Mesenchymal stem cell (in vitro differentiated cells and primary cell): ENCODE measurements around the gene DCTN2.
"Not testable (repeated sequence)": the region's sequence is repeated elsewhere in the genome, so short reads cannot be mapped to it uniquely, and the experiment has no call there.

ENCODE experiments used
- DNase-seq: peaks from one replicate; pipeline ENCODE4 v3.0.0-alpha.2; 2013
- H2AFZ ChIP-seq: one replicate; pipeline ENCODE4 v1.6.1; 2013; ENCODE audit warnings: low read depth, mild to moderate bottlenecking, control low read depth, inconsistent platforms, low read length, moderate library complexity
- H2AK5ac ChIP-seq: 2 replicates; pipeline ENCODE4 v1.6.1; 2013; ENCODE audit warnings: low read length, moderate library complexity, mild to moderate bottlenecking, inconsistent platforms; ENCODE audit not compliant: severe bottlenecking
- H2BK120ac ChIP-seq: one replicate; pipeline ENCODE4 v1.6.1; 2013; ENCODE audit warnings: low read depth, mild to moderate bottlenecking, inconsistent platforms, low read length, moderate library complexity
- H2BK12ac ChIP-seq, 2 experiments: one replicate each; pipeline ENCODE4 v1.6.1; 2013; ENCODE audit warnings: inconsistent platforms in 2 of 2, low read length in 2 of 2, mild to moderate bottlenecking in 2 of 2, moderate library complexity in 2 of 2, control low read depth in 1 of 2
- H2BK15ac ChIP-seq: one replicate; pipeline ENCODE4 v1.6.1; 2013; ENCODE audit warnings: mild to moderate bottlenecking, low read depth, inconsistent platforms; ENCODE audit not compliant: poor library complexity, severe bottlenecking
- H2BK5ac ChIP-seq: 2 replicates; pipeline ENCODE4 v1.6.1; 2013; ENCODE audit warnings: low read depth, mild to moderate bottlenecking, low read length, control low read depth, inconsistent platforms; ENCODE audit not compliant: poor library complexity, severe bottlenecking
- H3K14ac ChIP-seq, 2 experiments: one replicate each; pipeline ENCODE4 v1.6.1; 2013; ENCODE audit warnings: inconsistent platforms in 2 of 2, low read length in 2 of 2, control low read depth in 1 of 2, mild to moderate bottlenecking in 1 of 2, moderate library complexity in 1 of 2
- H3K18ac ChIP-seq, 2 experiments: one replicate each; pipeline ENCODE4 v1.6.1; 2013; ENCODE audit warnings: inconsistent platforms in 2 of 2, low read length in 2 of 2, control low read depth in 1 of 2, low read depth in 1 of 2, mild to moderate bottlenecking in 1 of 2
- H3K23ac ChIP-seq, 2 experiments: one replicate each; pipeline ENCODE4 v1.6.1; 2013; ENCODE audit warnings: inconsistent platforms in 2 of 2, low read length in 2 of 2, mild to moderate bottlenecking in 2 of 2, moderate library complexity in 2 of 2, control low read depth in 1 of 2
- H3K27ac ChIP-seq: 2 replicates; pipeline ENCODE4 v1.5.1; 2013; ENCODE audit warnings: mild to moderate bottlenecking, moderate library complexity, low read length, control low read depth, inconsistent platforms; ENCODE audit not compliant: poor library complexity, severe bottlenecking
- H3K27me3 ChIP-seq, 2 experiments: 2 replicates each; pipeline versions ENCODE4 v1.6.1 to v1.7.0; 2013; ENCODE audit warnings: low read length in 2 of 2, mild to moderate bottlenecking in 2 of 2, moderate library complexity in 2 of 2, control low read depth in 1 of 2, inconsistent platforms in 1 of 2; ENCODE audit not compliant: control insufficient read depth in 1 of 2, insufficient read depth in 1 of 2
- H3K36me3 ChIP-seq, 2 experiments: 2 replicates each; pipeline versions ENCODE4 v1.6.1 to v1.7.0; 2013; ENCODE audit warnings: low read length in 2 of 2, control low read depth in 1 of 2, inconsistent platforms in 1 of 2, low read depth in 1 of 2, mild to moderate bottlenecking in 1 of 2; ENCODE audit not compliant: insufficient read depth in 2 of 2, control insufficient read depth in 1 of 2
- H3K4ac ChIP-seq, 2 experiments: one replicate each; pipeline ENCODE4 v1.6.1; 2013; ENCODE audit warnings: inconsistent platforms in 2 of 2, low read length in 2 of 2, mild to moderate bottlenecking in 2 of 2, moderate library complexity in 2 of 2, control low read depth in 1 of 2, low read depth in 1 of 2
- H3K4me1 ChIP-seq: 2 replicates; pipeline ENCODE4 v1.6.1; 2013; ENCODE audit warnings: low read depth, low read length, control low read depth; ENCODE audit not compliant: control insufficient read depth, insufficient read depth
- H3K4me2 ChIP-seq: 2 replicates; pipeline ENCODE4 v1.6.1; 2013; ENCODE audit warnings: low read length, mild to moderate bottlenecking, inconsistent platforms; ENCODE audit not compliant: poor library complexity, severe bottlenecking
- H3K4me3 ChIP-seq, 2 experiments: 2 replicates each; pipeline versions ENCODE4 v1.5.1 to v1.7.0; 2013; ENCODE audit warnings: low read length in 2 of 2, mild to moderate bottlenecking in 2 of 2, control low read depth in 1 of 2, low read depth in 1 of 2; ENCODE audit not compliant: insufficient read depth in 1 of 2
- H3K79me1 ChIP-seq: replicated peaks from 2 replicates; pipeline ENCODE4 v1.6.1; 2013; ENCODE audit warnings: mild to moderate bottlenecking, control low read depth, low read length, inconsistent platforms; ENCODE audit not compliant: poor library complexity, severe bottlenecking
- H3K9ac ChIP-seq: 2 replicates; pipeline ENCODE4 v1.7.0; 2013; ENCODE audit warnings: mild to moderate bottlenecking, low read length, moderate library complexity
- H3K9me3 ChIP-seq: 2 replicates; pipeline ENCODE4 v1.7.0; 2013; ENCODE audit warnings: mild to moderate bottlenecking, low read length; ENCODE audit not compliant: control insufficient read depth
- H4K8ac ChIP-seq: one replicate; pipeline ENCODE4 v1.6.1; 2013; ENCODE audit warnings: inconsistent platforms, mild to moderate bottlenecking, low read length, moderate library complexity
- H4K91ac ChIP-seq: one replicate; pipeline ENCODE4 v1.6.1; 2013; ENCODE audit warnings: mild to moderate bottlenecking, low read length, inconsistent platforms
- WGBS: methylation state at CpG from one replicate; pipeline ENCODE4 v1.1.7; 2013; ENCODE audit warnings: mixed read lengths; 5-methylcytosine and 5-hydroxymethylcytosine counted together

The DCTN2 gene

GRCh38 chr12:57497223-57498131 lies 49.5 kb downstream of the DCTN2 start:
- no peak overlapping the region for H2BK15ac ChIP-seq
- no peak overlapping the region for H3K4me3 ChIP-seq
- H2AFZ ChIP-seq, result no peak overlapping the region
- H2BK12ac ChIP-seq, result no peak overlapping the region
- no peak overlapping the region for H3K14ac ChIP-seq
- H2BK5ac ChIP-seq, result no peak overlapping the region
- H2AK5ac ChIP-seq, result no peak overlapping the region
- peaks cover 32% of the 10 kb centered on the region for H3K79me1 ChIP-seq
- H3K4ac ChIP-seq, result no peak overlapping the region
- DNase-seq, result no peak
- no peak overlapping the region for H2BK120ac ChIP-seq
- H3K4me1 ChIP-seq, result no peaks in the 10 kb centered on the region
- H3K9ac ChIP-seq, result no peak overlapping the region
- H3K9me3 ChIP-seq, result no peaks in the 10 kb centered on the region
- H3K27me3 ChIP-seq, result no peaks in the 10 kb centered on the region
- 96% methylated on average over 12 of the region's 12 CpGs for WGBS
- no peak overlapping the region for H4K91ac ChIP-seq
- no peak overlapping the region for H3K23ac ChIP-seq
- H3K36me3 ChIP-seq, result peaks cover 66 to 67% of the 10 kb centered on the region in 2 experiments
- no peak overlapping the region for H4K8ac ChIP-seq
- no peak overlapping the region for H3K27ac ChIP-seq
- no peak overlapping the region for H3K18ac ChIP-seq
- H3K4me2 ChIP-seq, result no peak overlapping the region

DNA sequence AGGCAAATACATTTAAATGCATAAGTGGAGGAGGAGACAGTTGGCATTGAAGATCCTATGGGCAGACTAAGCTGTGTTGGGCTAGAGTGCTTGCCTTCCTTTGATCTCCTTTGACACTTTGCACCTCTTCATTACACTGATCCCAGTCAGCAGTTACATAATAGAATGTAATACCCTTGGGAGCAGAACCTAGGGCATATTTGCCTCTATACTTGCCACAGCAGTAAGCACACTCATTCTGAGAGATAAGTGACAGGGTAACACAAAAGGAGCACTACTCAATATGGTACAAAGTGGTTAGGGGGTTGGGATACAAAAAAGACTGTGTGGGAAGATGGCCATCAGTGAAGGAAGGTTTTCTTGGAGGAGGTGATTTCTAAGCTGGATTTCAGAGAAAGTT lies 50.2 kb downstream of the DCTN2 start:
- Histone ChIP-seq H2AK5ac (no peak overlapping the region), H3K4me1 (no peaks in the 10 kb centered on the region), H3K9ac (no peak overlapping the region), H3K27me3 (no peaks in the 10 kb centered on the region), H3K4me3 (no peak overlapping the region), H3K9me3 (no peaks in the 10 kb centered on the region), H4K91ac (no peak overlapping the region), H3K4me2 (no peak overlapping the region), H3K79me1 (peaks cover 30% of the 10 kb centered on the region), H2BK5ac (no peak overlapping the region), H3K4ac (no peak overlapping the region), H3K23ac (no peak overlapping the region), H2BK15ac (no peak overlapping the region), H4K8ac (no peak overlapping the region), H3K36me3 (peaks cover 64 to 65% of the 10 kb centered on the region in 2 experiments), H3K18ac (no peak overlapping the region), H2BK12ac (no peak overlapping the region), H3K27ac (no peak overlapping the region), H2AFZ (no peak overlapping the region), H3K14ac (no peak overlapping the region), H2BK120ac (no peak overlapping the region)
- no peak for DNase-seq

DNA sequence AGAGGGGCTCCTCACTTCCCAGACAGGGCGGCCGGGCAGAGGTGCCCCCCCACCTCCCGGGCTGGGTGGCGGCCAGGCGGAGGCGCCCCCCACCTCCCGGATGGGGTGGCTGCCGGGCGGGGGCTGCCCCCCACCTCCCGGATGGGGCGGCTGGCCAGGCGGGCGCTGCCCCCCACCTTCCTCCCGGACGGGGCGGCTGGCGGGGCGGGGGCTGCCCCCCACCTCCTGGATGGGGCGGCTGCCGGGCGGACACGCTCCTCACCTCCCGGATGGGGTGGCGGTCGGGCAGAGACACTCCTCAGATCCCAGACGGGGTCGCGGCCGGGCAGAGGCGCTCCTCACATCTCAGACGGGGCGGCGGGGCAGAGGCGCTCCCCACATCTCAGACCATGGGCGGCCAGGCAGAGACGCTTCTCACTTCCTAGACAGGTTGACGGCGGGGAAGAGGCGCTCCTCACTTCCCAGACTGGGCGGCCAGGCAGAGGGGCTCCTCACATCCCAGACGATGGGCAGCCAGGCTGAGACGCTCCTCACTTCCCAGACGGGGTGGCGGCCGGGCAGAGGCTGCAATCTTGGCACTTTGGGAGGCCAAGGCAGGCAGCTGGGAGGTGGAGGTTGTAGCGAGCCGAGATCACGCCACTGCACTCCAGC lies 51.8 kb downstream of the DCTN2 start:
- H3K18ac ChIP-seq, H3K23ac ChIP-seq, H2BK120ac ChIP-seq, H4K8ac ChIP-seq, H3K4me2 ChIP-seq, H4K91ac ChIP-seq, H3K4me1 ChIP-seq, H3K4ac ChIP-seq, H3K27ac ChIP-seq, H3K9me3 ChIP-seq, H3K27me3 ChIP-seq, H2BK15ac ChIP-seq, H2BK12ac ChIP-seq, H2BK5ac ChIP-seq, H3K4me3 ChIP-seq, DNase-seq, H3K9ac ChIP-seq, H2AK5ac ChIP-seq, H2AFZ ChIP-seq, H3K14ac ChIP-seq: not testable (repeated sequence)
- H3K79me1 ChIP-seq, result peaks cover 24% of the 10 kb centered on the region
- peaks cover 62 to 64% of the 10 kb centered on the region in 2 experiments for H3K36me3 ChIP-seq
- 98% methylated on average over 36 of the region's 48 CpGs for WGBS
